ENCODE data around the gene ASPRV1.

Gene ASPRV1

DNA sequence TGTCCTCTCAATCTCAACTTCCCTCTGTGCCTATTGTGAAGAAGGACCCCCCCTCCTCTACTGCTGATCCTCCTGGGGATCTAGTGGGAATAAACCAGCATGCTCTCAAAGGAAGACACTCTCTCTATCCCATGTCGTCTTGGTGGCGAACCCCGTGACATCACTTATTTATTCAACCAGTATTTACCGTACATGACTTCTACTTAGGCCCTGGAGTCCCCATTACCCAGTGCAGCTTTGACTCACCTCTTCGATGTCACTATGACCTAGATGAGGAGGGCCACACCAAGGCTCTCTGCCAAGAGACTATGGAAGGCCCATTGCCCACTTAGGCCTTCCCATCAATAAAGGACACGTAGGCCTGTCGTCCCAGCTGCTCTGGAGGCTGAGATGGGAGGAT, 16.7 kb downstream of the ASPRV1 start:
- H3K27me3 ChIP-seq (replicated peaks; ENCODE audit: control insufficient read depth, insufficient read depth, low read length, poor library complexity, severe bottlenecking): no peaks in the 10 kb centered on the region
- DNase-seq: no peak
- H3K36me3 ChIP-seq (ENCODE audit: control insufficient read depth, insufficient read depth, low read length): peaks cover 22% of the 10 kb centered on the region
- no peak overlapping the region for H3K27ac ChIP-seq (ENCODE audit: insufficient read depth, low read length, poor library complexity, severe bottlenecking)
- H3K4me3 ChIP-seq (ENCODE audit: insufficient read depth, low read depth, low read length, poor library complexity, severe bottlenecking): no peak overlapping the region
- peaks cover 20% of the 10 kb centered on the region for H3K4me1 ChIP-seq (ENCODE audit: control insufficient read depth, insufficient read depth, low read length, poor library complexity, severe bottlenecking)
- no peaks in the 10 kb centered on the region for H3K9me3 ChIP-seq (ENCODE audit: control insufficient read depth, low read length)

DNA sequence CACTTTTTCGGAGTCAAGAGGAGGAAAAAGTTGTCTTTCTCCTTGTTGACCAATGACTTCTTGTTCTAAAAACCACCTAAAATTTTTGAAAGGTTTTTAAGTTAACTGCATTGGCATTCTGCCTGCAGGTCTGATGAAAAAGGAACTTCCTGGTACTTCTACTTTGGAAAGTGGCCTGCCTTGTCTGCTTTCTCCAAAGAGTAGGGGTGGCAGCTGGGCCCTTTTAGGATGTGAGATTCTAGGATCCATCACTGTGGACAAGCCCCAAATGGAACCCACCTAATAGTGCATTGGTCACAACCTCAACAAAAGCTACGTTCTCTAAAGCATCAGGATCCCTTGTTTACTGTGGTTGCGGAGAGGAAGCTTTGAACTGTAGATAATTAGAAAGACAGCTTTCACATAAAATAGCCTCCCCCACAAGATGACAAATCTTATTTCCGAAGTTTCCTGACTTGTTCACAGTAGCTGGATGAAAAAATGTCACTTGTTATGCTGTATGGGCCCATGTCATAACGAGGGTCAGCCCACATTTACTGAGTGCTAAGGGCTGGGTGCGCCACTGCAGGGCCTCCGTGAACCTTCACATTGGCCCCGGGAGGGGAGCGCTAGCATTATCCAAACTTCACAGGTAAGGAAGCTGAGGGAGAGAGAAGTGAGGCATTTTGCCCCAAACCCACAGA, 17.4 kb downstream of the ASPRV1 start:
- Histone ChIP-seq H3K4me1 (ENCODE audit: control insufficient read depth, insufficient read depth, low read length, poor library complexity, severe bottlenecking) (peaks cover 20% of the 10 kb centered on the region), H3K27ac (ENCODE audit: insufficient read depth, low read length, poor library complexity, severe bottlenecking) (no peak overlapping the region), H3K4me3 (ENCODE audit: insufficient read depth, low read depth, low read length, poor library complexity, severe bottlenecking) (no peak overlapping the region), H3K36me3 (ENCODE audit: control insufficient read depth, insufficient read depth, low read length) (peaks cover 28% of the 10 kb centered on the region), H3K9me3 (ENCODE audit: control insufficient read depth, low read length) (no peaks in the 10 kb centered on the region), H3K27me3 (replicated peaks; ENCODE audit: control insufficient read depth, insufficient read depth, low read length, poor library complexity, severe bottlenecking) (no peaks in the 10 kb centered on the region)
- no peak for DNase-seq

DNA sequence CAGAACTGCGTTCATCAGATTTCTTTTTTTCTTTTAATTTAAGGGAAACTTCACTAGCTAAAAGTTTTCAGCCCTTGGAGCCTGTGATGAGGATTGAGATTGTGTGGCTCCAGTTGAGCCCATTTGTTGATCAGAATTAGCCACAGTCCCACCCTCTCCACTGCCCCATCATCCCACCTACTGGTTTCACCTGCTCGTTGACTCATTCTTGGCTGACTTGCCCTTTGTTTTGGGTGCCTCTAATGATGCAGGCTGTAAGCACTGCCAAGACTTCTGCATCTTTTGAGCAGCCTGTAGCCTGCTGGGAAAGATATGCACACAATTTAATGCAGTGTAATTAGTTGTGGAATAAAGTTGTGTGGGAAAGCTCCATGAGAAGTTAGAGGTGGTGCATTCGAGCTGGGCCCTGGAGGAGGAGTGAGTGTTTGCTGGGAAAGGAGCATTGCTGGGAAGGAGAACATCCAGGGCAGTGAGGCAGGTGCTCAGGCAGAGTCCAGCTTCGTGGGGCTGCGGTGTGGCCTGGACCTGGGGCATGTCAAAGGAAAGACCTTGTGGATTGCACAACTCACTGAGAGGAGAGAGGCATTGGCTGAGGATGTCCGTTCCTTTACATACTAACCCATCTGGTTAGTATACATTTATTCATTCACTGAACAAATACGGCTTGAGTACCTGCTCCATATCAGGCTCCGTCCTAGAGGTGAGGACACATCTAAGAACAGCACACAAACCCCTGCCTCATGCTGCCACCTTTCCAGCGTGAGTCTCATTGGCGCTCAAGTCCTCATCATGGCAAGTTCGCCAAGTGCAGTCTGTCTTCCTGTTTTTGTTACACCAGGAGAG, 18.2 kb downstream of the ASPRV1 start:
- Histone ChIP-seq H3K27me3 (replicated peaks; ENCODE audit: control insufficient read depth, insufficient read depth, low read length, poor library complexity, severe bottlenecking) (no peaks in the 10 kb centered on the region), H3K36me3 (ENCODE audit: control insufficient read depth, insufficient read depth, low read length) (peaks cover 36% of the 10 kb centered on the region), H3K4me3 (ENCODE audit: insufficient read depth, low read depth, low read length, poor library complexity, severe bottlenecking) (no peak overlapping the region), H3K27ac (ENCODE audit: insufficient read depth, low read length, poor library complexity, severe bottlenecking) (no peak overlapping the region), H3K4me1 (ENCODE audit: control insufficient read depth, insufficient read depth, low read length, poor library complexity, severe bottlenecking) (peaks cover 20% of the 10 kb centered on the region), H3K9me3 (ENCODE audit: control insufficient read depth, low read length) (no peaks in the 10 kb centered on the region)
- DNase-seq: no peak

DNA sequence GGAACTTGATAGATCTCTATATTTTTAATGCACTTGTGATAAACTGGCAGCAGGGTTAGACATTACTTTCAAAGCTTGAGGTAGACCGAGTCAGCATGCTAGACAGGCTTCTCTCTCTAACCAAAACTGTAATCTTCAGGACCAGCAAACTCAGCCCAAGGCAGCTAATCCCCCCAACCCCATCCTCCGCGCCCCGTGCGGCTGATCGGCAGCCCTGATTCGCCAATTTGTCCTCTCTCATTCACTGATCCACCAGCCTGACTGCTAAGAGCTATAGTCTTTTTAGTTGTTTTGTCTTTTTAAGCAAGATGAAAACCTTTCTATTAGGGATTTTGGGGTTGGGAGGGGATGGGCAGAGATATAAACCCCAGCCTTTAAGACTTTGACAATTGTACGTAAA, 20.7 kb downstream of the ASPRV1 start:
- Histone ChIP-seq H3K27me3 (replicated peaks; ENCODE audit: control insufficient read depth, insufficient read depth, low read length, poor library complexity, severe bottlenecking) (no peaks in the 10 kb centered on the region), H3K27ac (ENCODE audit: insufficient read depth, low read length, poor library complexity, severe bottlenecking) (no peak overlapping the region), H3K4me3 (ENCODE audit: insufficient read depth, low read depth, low read length, poor library complexity, severe bottlenecking) (no peak overlapping the region), H3K4me1 (ENCODE audit: control insufficient read depth, insufficient read depth, low read length, poor library complexity, severe bottlenecking) (peaks cover 4% of the 10 kb centered on the region), H3K36me3 (ENCODE audit: control insufficient read depth, insufficient read depth, low read length) (peaks cover 60% of the 10 kb centered on the region), H3K9me3 (ENCODE audit: control insufficient read depth, low read length) (no peaks in the 10 kb centered on the region)
- DNase-seq: no peak

DNA sequence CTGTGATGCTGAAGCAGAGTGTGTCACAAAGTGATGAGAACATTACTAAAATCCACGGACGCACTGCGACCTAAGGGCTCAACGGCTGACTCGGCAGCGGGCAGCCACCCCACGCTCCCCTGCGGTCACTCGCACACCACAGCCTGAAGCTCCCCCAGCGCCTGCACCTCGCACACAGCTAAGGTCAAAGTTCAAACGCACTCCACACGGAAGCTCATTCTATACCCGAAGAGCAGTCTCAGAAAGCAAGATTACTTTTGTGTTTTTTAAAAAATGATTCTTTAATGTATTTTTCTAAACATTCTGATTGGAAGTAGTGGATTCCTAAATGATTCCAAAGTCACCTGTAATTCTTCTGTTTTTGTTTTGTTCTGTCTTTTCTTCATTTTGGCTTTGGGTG, 21.7 kb downstream of the ASPRV1 start:
- Histone ChIP-seq H3K27ac (ENCODE audit: insufficient read depth, low read length, poor library complexity, severe bottlenecking) (no peak overlapping the region), H3K4me3 (ENCODE audit: insufficient read depth, low read depth, low read length, poor library complexity, severe bottlenecking) (no peak overlapping the region), H3K36me3 (ENCODE audit: control insufficient read depth, insufficient read depth, low read length) (peaks cover 67% of the 10 kb centered on the region), H3K9me3 (ENCODE audit: control insufficient read depth, low read length) (no peaks in the 10 kb centered on the region), H3K4me1 (ENCODE audit: control insufficient read depth, insufficient read depth, low read length, poor library complexity, severe bottlenecking) (no peaks in the 10 kb centered on the region), H3K27me3 (replicated peaks; ENCODE audit: control insufficient read depth, insufficient read depth, low read length, poor library complexity, severe bottlenecking) (no peaks in the 10 kb centered on the region)
- no peak for DNase-seq

DNA sequence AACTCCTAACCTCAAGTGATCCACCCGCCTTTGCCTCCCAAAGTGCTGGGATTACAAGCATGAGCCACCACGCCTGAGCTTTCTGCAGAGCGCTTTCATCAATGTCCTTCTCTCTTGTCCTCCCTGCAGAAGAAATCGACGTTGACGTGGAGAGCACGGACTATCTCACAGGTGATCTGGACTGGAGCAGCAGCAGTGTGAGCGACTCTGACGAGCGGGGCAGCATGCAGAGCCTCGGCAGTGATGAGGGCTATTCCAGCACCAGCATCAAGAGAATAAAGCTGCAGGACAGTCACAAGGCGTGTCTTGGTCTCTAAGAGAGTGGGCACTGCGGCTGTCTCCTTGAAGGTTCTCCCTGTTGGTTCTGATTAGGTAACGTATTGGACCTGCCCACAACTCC, 23.5 kb downstream of the ASPRV1 start:
- DNase-seq: no peak
- H3K27me3 ChIP-seq (replicated peaks; ENCODE audit: control insufficient read depth, insufficient read depth, low read length, poor library complexity, severe bottlenecking): no peaks in the 10 kb centered on the region
- H3K4me3 ChIP-seq (ENCODE audit: insufficient read depth, low read depth, low read length, poor library complexity, severe bottlenecking): no peak overlapping the region
- H3K36me3 ChIP-seq (ENCODE audit: control insufficient read depth, insufficient read depth, low read length): peaks cover 67% of the 10 kb centered on the region
- no peaks in the 10 kb centered on the region for H3K4me1 ChIP-seq (ENCODE audit: control insufficient read depth, insufficient read depth, low read length, poor library complexity, severe bottlenecking)
- no peaks in the 10 kb centered on the region for H3K9me3 ChIP-seq (ENCODE audit: control insufficient read depth, low read length)
- H3K27ac ChIP-seq (ENCODE audit: insufficient read depth, low read length, poor library complexity, severe bottlenecking): no peak overlapping the region

DNA sequence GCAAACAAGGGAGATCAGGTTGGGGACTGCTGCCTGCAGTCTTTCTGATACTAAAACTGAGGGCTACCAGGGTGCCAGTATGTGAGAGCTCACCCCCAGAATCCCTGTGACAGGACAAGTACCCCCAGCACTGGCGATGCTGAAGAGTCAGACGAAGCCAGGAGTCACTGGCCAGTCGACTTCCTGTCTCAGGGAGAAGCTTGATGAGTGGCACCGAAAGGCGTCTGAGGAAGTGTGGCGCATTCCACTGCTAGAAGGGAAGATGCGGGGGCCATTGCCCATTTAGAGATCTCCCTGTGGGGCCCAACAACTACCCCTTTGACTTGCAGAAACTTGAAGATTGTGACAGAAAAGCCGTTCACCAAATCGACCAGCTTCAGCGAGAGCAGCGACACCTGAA, 24.5 kb downstream of the ASPRV1 start:
- Histone ChIP-seq H3K36me3 (ENCODE audit: control insufficient read depth, insufficient read depth, low read length) (peaks cover 59% of the 10 kb centered on the region), H3K4me3 (ENCODE audit: insufficient read depth, low read depth, low read length, poor library complexity, severe bottlenecking) (no peak overlapping the region), H3K27me3 (replicated peaks; ENCODE audit: control insufficient read depth, insufficient read depth, low read length, poor library complexity, severe bottlenecking) (no peaks in the 10 kb centered on the region), H3K9me3 (ENCODE audit: control insufficient read depth, low read length) (no peaks in the 10 kb centered on the region), H3K27ac (ENCODE audit: insufficient read depth, low read length, poor library complexity, severe bottlenecking) (no peak overlapping the region), H3K4me1 (ENCODE audit: control insufficient read depth, insufficient read depth, low read length, poor library complexity, severe bottlenecking) (no peaks in the 10 kb centered on the region)
- DNase-seq: no peak

DNA sequence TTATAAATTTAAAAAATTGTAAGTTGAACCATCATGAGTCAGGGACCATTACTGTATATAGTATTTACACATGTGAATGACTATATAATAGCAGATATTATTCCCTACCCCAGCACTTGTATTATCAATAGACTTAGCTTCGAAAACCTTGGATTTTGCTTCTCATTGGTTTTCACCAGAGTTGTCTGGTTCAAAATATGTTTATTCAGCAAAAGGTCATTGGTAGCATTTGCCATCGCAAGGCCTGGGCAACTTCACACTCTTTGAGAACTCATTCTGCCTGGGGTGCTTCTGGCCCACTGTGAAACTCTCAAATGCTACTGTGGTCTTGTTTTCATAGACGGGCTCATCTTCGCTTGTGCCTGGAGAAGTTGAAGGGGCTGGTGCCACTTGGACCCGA, 26.4 kb downstream of the ASPRV1 start:
- Histone ChIP-seq H3K4me3 (ENCODE audit: insufficient read depth, low read depth, low read length, poor library complexity, severe bottlenecking) (no peak overlapping the region), H3K9me3 (ENCODE audit: control insufficient read depth, low read length) (no peaks in the 10 kb centered on the region), H3K36me3 (ENCODE audit: control insufficient read depth, insufficient read depth, low read length) (peaks cover 45% of the 10 kb centered on the region), H3K4me1 (ENCODE audit: control insufficient read depth, insufficient read depth, low read length, poor library complexity, severe bottlenecking) (no peaks in the 10 kb centered on the region), H3K27me3 (replicated peaks; ENCODE audit: control insufficient read depth, insufficient read depth, low read length, poor library complexity, severe bottlenecking) (no peaks in the 10 kb centered on the region), H3K27ac (ENCODE audit: insufficient read depth, low read length, poor library complexity, severe bottlenecking) (no peak overlapping the region)
- no peak for DNase-seq

DNA sequence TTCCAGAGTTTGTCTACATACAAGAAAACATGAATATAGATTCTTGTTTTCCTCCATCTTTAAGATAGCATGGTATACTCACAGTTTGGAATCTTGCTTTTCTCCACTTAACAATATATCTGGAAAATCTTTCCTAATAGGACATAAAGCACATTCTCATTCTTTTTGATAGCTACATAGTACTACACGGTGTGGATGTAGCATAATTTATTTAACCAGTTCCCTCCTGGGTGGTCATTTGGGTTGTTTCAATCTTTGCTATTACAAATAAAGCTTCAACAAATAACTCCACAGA, 26.9 kb downstream of the ASPRV1 start:
- Histone ChIP-seq H3K27ac (ENCODE audit: insufficient read depth, low read length, poor library complexity, severe bottlenecking) (no peak overlapping the region), H3K9me3 (ENCODE audit: control insufficient read depth, low read length) (no peaks in the 10 kb centered on the region), H3K4me3 (ENCODE audit: insufficient read depth, low read depth, low read length, poor library complexity, severe bottlenecking) (no peak overlapping the region), H3K36me3 (ENCODE audit: control insufficient read depth, insufficient read depth, low read length) (peaks cover 43% of the 10 kb centered on the region), H3K4me1 (ENCODE audit: control insufficient read depth, insufficient read depth, low read length, poor library complexity, severe bottlenecking) (no peaks in the 10 kb centered on the region), H3K27me3 (replicated peaks; ENCODE audit: control insufficient read depth, insufficient read depth, low read length, poor library complexity, severe bottlenecking) (no peaks in the 10 kb centered on the region)
- no peak for DNase-seq

DNA sequence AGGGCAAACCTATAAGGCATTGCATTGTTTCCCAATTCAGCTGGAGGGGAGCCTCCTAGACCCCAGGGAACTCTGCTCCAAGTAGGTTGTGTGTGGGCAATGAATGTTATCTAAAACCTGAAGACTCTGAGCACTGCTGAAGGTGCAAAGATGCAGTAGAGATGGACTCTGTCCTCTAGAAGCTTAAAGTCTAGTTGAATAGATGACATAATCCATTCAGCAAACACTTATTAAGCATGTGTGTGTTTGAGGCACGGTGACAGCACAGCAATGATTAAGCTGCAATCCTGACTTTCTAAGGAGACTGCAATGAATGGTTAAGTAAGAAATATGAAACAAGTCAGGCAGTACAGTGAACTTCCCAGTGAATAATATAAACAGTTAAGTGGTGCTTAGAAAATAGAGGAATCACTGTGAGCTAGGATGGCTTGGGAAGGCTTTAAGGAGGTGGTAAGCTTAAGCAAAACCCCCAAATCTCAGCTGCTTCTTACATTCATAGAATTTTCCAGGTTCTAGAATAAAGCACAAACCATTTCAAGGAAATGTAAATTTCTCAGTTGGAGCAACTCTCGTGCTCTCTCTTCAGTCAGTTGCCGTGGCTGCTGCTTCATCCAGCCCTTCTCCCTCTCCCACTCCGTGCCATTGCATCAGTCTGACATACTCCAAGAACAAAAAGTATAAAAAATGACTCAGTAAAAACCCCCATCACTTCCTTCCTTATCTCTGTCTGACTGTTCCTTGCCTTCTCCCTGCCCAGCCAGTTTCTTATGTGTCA, 27.4 kb downstream of the ASPRV1 start:
- DNase-seq: no peak
- Histone ChIP-seq H3K9me3 (ENCODE audit: control insufficient read depth, low read length) (no peaks in the 10 kb centered on the region), H3K36me3 (ENCODE audit: control insufficient read depth, insufficient read depth, low read length) (peaks cover 39% of the 10 kb centered on the region), H3K27me3 (replicated peaks; ENCODE audit: control insufficient read depth, insufficient read depth, low read length, poor library complexity, severe bottlenecking) (no peaks in the 10 kb centered on the region), H3K27ac (ENCODE audit: insufficient read depth, low read length, poor library complexity, severe bottlenecking) (no peak overlapping the region), H3K4me3 (ENCODE audit: insufficient read depth, low read depth, low read length, poor library complexity, severe bottlenecking) (no peak overlapping the region), H3K4me1 (ENCODE audit: control insufficient read depth, insufficient read depth, low read length, poor library complexity, severe bottlenecking) (no peaks in the 10 kb centered on the region)

All from effector memory CD4-positive, alpha-beta T cell (primary cell).